Left lung (tissue), 10 donors: Measurements from ENCODE around the gene FGF2. TPM values are rescaled to one million over a fixed set of nuclear protein-coding genes. Genes with fewer than 3 reads are reported as not detected.

Experiments
- ATAC-seq: fragments of 200-7000 bp; cut with Tn5 transposase; one replicate; pipeline ENCODE4 v1.9.1; 2020; ENCODE audit warnings: moderate library complexity
- DNase-seq, 4 donors: peaks; one replicate each; pipeline ENCODE4 v3.0.0-alpha.2; 2013 to 2020
- H3K27ac ChIP-seq, 2 donors: fragments of 200-600 bp; sonication (generic) in 1 of 2; one replicate each; pipeline versions ENCODE4 v1.5.0 to v1.8.0; 2020 to 2021
- H3K27me3 ChIP-seq, 2 donors: fragments of 200-600 bp; sonication (generic) in 1 of 2; one replicate each; pipeline versions ENCODE4 v1.5.0 to v1.8.0; 2020 to 2021
- H3K36me3 ChIP-seq, 2 donors: fragments of 200-600 bp; sonication (generic) in 1 of 2; one replicate each; pipeline versions ENCODE4 v1.5.0 to v1.8.0; 2020 to 2021
- H3K4me1 ChIP-seq, 2 donors: fragments of 200-600 bp; one replicate each; pipeline ENCODE4 v1.8.0; 2021
- H3K4me3 ChIP-seq, 2 donors: fragments of 200-600 bp; sonication (generic) in 1 of 2; one replicate each; pipeline versions ENCODE4 v1.5.0 to v1.8.0; 2020 to 2021; ENCODE audit warnings: mild to moderate bottlenecking in 1 of 2
- H3K9me3 ChIP-seq, 2 donors: fragments of 200-600 bp; sonication (generic) in 1 of 2; one replicate each; pipeline versions ENCODE4 v1.5.0 to v1.8.0; 2020 to 2021
- CTCF ChIP-seq, 2 donors: fragments of 200-600 bp; sonication (generic) in 1 of 2; IDR thresholded peaks; one replicate each; pipeline versions ENCODE4 v1.5.0 to v1.8.0; 2021; ENCODE audit warnings: antibody characterized with exemption in 2 of 2
- intact Hi-C, 2 donors: fragments of 100-400 bp; cut with DNase I; formaldehyde crosslinking; loops; one replicate each; pipeline versions ENCODE4 v1.11.2 to v1.14.2; 2022
- polyA plus RNA-seq, 6 donors: library from polyadenylated mRNA; unstranded; fragments of 120-200 nt; gene quantifications; one replicate each; pipeline ENCODE4 v1.2.1, GENCODE V29; 2013; ENCODE audit not compliant: insufficient read length in 6 of 6
- total RNA-seq, 2 donors: library from RNA; stranded (reverse); fragmentation: NEBNext Ultra II Directional; extraction: Animal tissue kit (Norgen Biotek cat#: 25700); gene quantifications; one replicate each; pipeline ENCODE4 v1.2.1, GENCODE V29; 2021
- donor health status: DM: no; HTN: yes; CAD: no.
- donor health status: DM: no; HTN: no; CAD: no.

Gene FGF2
- total and polyA plus RNA-seq, 8 donors = 6.5 to 14.7 (median 7.2) TPM

- peak overlapping the region in 1 of 2 donors; percentile 72 for H3K27ac ChIP-seq
- no peak for ATAC-seq
- intact Hi-C loops = no loop called here
Observed at GRCh38 chr4:122855353-122855890, 28.8 kb downstream of the FGF2 start.

GRCh38 chr4:122857160-122857559 lies 30.5 kb downstream of the FGF2 start:
- no peaks in the 10 kb centered on the region for H3K27me3 ChIP-seq
- H3K27ac ChIP-seq = no peak overlapping the region
- H3K4me1 ChIP-seq = peaks cover 0 to 6% of the 10 kb centered on the region in 2 donors
- H3K9me3 ChIP-seq = no peaks in the 10 kb centered on the region
- H3K4me3 ChIP-seq = no peak overlapping the region
- intact Hi-C loops = no loop called here
- no peak for DNase-seq
- no peaks in the 10 kb centered on the region for H3K36me3 ChIP-seq
- TF ChIP-seq CTCF (IDR thresholded peaks at IDR 0.05) = no peak
- ATAC-seq = no peak

More at GRCh38 chr4:122855353-122855890, 28.8 kb downstream of the FGF2 start:
- H3K4me1 ChIP-seq = peaks cover 0 to 6% of the 10 kb centered on the region in 2 donors
- no peak overlapping the region for H3K4me3 ChIP-seq
- H3K36me3 ChIP-seq = no peaks in the 10 kb centered on the region
- H3K9me3 ChIP-seq = no peaks in the 10 kb centered on the region
- DNase-seq = peak in 1 of 4 donors; percentile 7
- no peak for TF ChIP-seq CTCF (IDR thresholded peaks at IDR 0.05)
- H3K27me3 ChIP-seq = no peaks in the 10 kb centered on the region

GRCh38 chr4:122858705-122859104 lies 32.1 kb downstream of the FGF2 start:
- Histone ChIP-seq H3K4me3 (no peak overlapping the region), H3K27me3 (no peaks in the 10 kb centered on the region), H3K9me3 (no peaks in the 10 kb centered on the region), H3K36me3 (no peaks in the 10 kb centered on the region), H3K27ac (no peak overlapping the region), H3K4me1 (peaks cover 0 to 6% of the 10 kb centered on the region in 2 donors)
- no peak for DNase-seq
- intact Hi-C loops = no loop called here
- ATAC-seq = no peak
- no peak for TF ChIP-seq CTCF (IDR thresholded peaks at IDR 0.05)

- no peak overlapping the region for H3K4me3 ChIP-seq
- no peaks in the 10 kb centered on the region for H3K4me1 ChIP-seq
- ATAC-seq (no peak), DNase-seq (no peak)
- no peak overlapping the region for H3K27ac ChIP-seq
- no peak for TF ChIP-seq CTCF (IDR thresholded peaks at IDR 0.05)
- H3K36me3 ChIP-seq = no peaks in the 10 kb centered on the region
- no peaks in the 10 kb centered on the region for H3K27me3 ChIP-seq
- intact Hi-C loops = no loop called here
- no peaks in the 10 kb centered on the region for H3K9me3 ChIP-seq
Observed at GRCh38 chr4:122861172-122861943, 34.7 kb downstream of the FGF2 start.

GRCh38 chr4:122863639-122864038 lies 37.0 kb downstream of the FGF2 start:
- intact Hi-C loops = no loop called here
- Histone ChIP-seq H3K4me1 (no peaks in the 10 kb centered on the region), H3K27me3 (no peaks in the 10 kb centered on the region), H3K36me3 (no peaks in the 10 kb centered on the region), H3K27ac (no peak overlapping the region), H3K4me3 (no peak overlapping the region), H3K9me3 (no peaks in the 10 kb centered on the region)
- no peak for TF ChIP-seq CTCF (IDR thresholded peaks at IDR 0.05)
- DNase-seq = no peak
- no peak for ATAC-seq
